Right lobe of liver (tissue), 6 donors: ENCODE data around the gene FGFR2. TPM values are rescaled to one million over a fixed set of nuclear protein-coding genes. Genes with fewer than 3 reads are reported as not detected.

ENCODE experiments used
- ATAC-seq, 4 donors: fragments of 200-7000 bp; cut with Tn5 transposase; one replicate each; pipeline ENCODE4 v1.9.1; 2020; ENCODE audit warnings: mild to moderate bottlenecking in 4 of 4, moderate library complexity in 4 of 4
- DNase-seq, 3 donors: peaks; one replicate each; pipeline ENCODE4 v3.0.0-alpha.2; 2020
- H3K27ac ChIP-seq, 3 donors: fragments of 200-600 bp; one replicate each; pipeline ENCODE4 v1.8.0; 2022
- H3K27me3 ChIP-seq, 2 donors: fragments of 200-600 bp; one replicate each; pipeline ENCODE4 v1.8.0; 2022
- H3K36me3 ChIP-seq, 4 donors: fragments of 200-600 bp; sonication (generic) in 1 of 4; one replicate each; pipeline versions ENCODE4 v1.5.1 to v1.8.0; 2017 to 2022; ENCODE audit warnings: control low read depth in 1 of 4
- H3K4me1 ChIP-seq, 4 donors: fragments of 200-600 bp; sonication (generic) in 1 of 4; one replicate each; pipeline versions ENCODE4 v1.5.1 to v1.8.0; 2017 to 2022; ENCODE audit warnings: control low read depth in 1 of 4
- H3K4me3 ChIP-seq, 3 donors: fragments of 200-600 bp; one replicate each; pipeline ENCODE4 v1.8.0; 2022
- H3K9me3 ChIP-seq, 4 donors: fragments of 200-600 bp; sonication (generic) in 1 of 4; one replicate each; pipeline versions ENCODE4 v1.5.1 to v1.8.0; 2017 to 2022; ENCODE audit warnings: control low read depth in 1 of 4
- POLR2A ChIP-seq: fragments of 450-650 bp; IDR thresholded peaks from one replicate; pipeline ENCODE4 v1.6.1; 2017; ENCODE audit warnings: antibody characterized with exemption, mild to moderate bottlenecking
- whole genome bisulfite sequencing: methylation state at CpG from one replicate; pipeline ENCODE4 v1.1.6; 2018; ENCODE audit warnings: low coverage, low lambda C conversion rate; ENCODE audit not compliant: insufficient coverage; ENCODE audit errors: missing lambda C conversion rate; 5-methylcytosine and 5-hydroxymethylcytosine counted together
- intact Hi-C, 2 donors: fragments of 100-400 bp; cut with DNase I; formaldehyde crosslinking; loops; one replicate each; pipeline versions ENCODE4 v1.11.2 to v1.14.1; 2022
- total RNA-seq, 6 experiments: library from RNA; depleted of rRNA in 2 of 6; stranded (reverse); fragments of >200 nt in 2 of 6; fragmentation: NEBNext Ultra II Directional in 3 of 6; extraction: Animal tissue kit (Norgen Biotek cat#: 25700) in 3 of 6; gene quantifications; one replicate each; pipeline versions ENCODE4 v1.1.0 to v1.2.4, GENCODE V29; 2016 to 2023
- TF ChIP-seq, protein P1 (sequence below), 4 donors: fragments of 200-600 bp in 3 of 4; fragments of 450-650 bp in 1 of 4; IDR thresholded peaks; one replicate each; pipeline versions ENCODE4 v1.5.1 to v1.8.0; 2016 to 2022; ENCODE audit warnings: antibody characterized with exemption in 4 of 4, mild to moderate bottlenecking in 2 of 4
- donor health status: DM: no; HTN: yes; CAD: no.
- donor health status: DM: no; HTN: no; CAD: no.
- donor health status: DM: no; HTN: no; CAD: no.
- donor health status: DM: no; HTN: yes; CAD: no.
- donor health status: DM: no; HTN: yes; CAD: no.

Gene FGFR2
- total RNA-seq, 6 experiments from 2014 or later: 14.4 to 33.7 (median 23.0) TPM

DNA sequence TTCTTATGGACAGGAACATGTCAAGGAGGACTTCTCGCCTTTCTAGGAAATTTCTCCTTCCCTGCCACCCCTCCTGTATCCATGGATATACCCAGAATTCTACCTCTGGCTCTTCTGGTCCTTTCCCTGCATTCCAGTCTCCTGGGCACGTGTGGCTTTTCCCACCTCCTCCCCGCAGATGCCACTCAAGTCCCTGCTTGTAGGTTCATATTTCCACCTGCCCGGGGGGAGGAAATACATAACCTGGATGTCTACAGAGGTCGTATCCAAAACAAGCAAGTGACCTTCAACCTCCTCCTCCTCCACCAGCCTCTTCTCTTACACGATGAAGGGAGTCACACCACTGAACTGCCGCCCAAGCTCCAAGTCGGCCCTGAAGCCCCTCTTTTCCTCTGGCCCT lies 20.7 kb downstream of the FGFR2 start:
- intact Hi-C loops: no loop called here
- no peaks in the 10 kb centered on the region for H3K4me1 ChIP-seq
- no peaks in the 10 kb centered on the region for H3K27me3 ChIP-seq
- 51% methylated on average over 6 of the region's 8 CpGs for WGBS
- H3K9me3 ChIP-seq: no peaks in the 10 kb centered on the region
- DNase-seq (no peak), ATAC-seq (no peak)
- H3K4me3 ChIP-seq: no peak overlapping the region
- TF ChIP-seq, protein P1, sequence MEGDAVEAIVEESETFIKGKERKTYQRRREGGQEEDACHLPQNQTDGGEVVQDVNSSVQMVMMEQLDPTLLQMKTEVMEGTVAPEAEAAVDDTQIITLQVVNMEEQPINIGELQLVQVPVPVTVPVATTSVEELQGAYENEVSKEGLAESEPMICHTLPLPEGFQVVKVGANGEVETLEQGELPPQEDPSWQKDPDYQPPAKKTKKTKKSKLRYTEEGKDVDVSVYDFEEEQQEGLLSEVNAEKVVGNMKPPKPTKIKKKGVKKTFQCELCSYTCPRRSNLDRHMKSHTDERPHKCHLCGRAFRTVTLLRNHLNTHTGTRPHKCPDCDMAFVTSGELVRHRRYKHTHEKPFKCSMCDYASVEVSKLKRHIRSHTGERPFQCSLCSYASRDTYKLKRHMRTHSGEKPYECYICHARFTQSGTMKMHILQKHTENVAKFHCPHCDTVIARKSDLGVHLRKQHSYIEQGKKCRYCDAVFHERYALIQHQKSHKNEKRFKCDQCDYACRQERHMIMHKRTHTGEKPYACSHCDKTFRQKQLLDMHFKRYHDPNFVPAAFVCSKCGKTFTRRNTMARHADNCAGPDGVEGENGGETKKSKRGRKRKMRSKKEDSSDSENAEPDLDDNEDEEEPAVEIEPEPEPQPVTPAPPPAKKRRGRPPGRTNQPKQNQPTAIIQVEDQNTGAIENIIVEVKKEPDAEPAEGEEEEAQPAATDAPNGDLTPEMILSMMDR (IDR thresholded peaks at IDR 0.05): no peak
- no peak for TF ChIP-seq POLR2A
- H3K27ac ChIP-seq: no peak overlapping the region
- H3K36me3 ChIP-seq: no peaks in the 10 kb centered on the region

DNA sequence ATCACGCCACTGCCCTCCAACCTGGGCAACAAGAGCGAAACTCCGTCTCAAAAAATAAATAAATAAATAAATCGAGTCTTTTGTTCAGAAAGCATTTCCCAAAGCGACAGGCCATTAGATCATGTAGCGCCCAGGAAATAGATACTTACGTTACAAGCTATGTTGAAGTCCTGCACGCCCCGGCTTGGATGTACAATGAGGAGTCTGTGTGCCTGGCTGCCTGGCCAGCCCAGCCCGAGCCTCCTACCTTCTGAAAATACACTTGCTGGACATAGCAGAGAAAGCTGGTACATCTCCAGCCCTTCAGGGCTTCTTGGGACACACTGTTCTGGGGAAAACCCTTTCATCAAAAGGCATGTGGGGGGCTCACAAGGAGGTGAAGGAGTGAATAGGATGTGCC lies 22.1 kb downstream of the FGFR2 start:
- H3K27ac ChIP-seq: no peak overlapping the region
- no peaks in the 10 kb centered on the region for H3K36me3 ChIP-seq
- 65% methylated on average over 7 of the region's 10 CpGs for whole genome bisulfite sequencing
- no peaks in the 10 kb centered on the region for H3K4me1 ChIP-seq
- intact Hi-C loops: no loop called here
- no peak overlapping the region for H3K4me3 ChIP-seq
- H3K27me3 ChIP-seq: no peaks in the 10 kb centered on the region
- DNase-seq: no peak
- no peak for ATAC-seq
- TF ChIP-seq, protein P1 (IDR thresholded peaks at IDR 0.05): no peak
- no peak for TF ChIP-seq POLR2A
- no peaks in the 10 kb centered on the region for H3K9me3 ChIP-seq

DNA sequence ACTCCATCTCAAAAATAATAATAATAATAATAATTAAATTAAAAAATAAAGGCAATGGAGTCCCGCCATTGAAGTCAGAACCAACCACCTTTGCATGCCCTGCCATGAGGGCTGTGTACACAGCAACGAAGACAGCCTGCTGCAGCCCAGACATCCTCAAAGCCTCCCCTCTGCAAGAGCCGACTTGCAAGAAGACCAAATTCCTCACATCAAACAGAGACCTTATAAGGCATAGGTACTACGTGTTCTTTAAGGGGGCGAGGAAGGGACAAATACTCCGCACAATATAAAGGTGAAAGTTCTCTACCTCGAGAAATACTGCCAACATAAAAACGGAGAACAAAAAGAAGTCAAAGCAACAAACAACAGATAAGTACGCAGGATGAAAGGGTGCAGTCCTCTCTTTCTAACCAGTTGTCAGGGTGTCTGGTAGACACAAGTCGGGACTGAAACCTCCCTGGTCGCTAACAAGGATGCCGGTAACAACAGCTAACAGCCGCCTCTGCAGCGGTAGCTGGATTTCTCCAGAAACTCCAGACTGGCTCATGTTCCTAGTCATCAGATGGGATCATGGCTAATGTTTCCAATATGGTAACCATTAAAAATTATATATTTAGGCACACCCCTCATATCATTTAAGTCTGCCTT lies 23.6 kb downstream of the FGFR2 start:
- 81% methylated on average over 8 of the region's 14 CpGs for WGBS
- Histone ChIP-seq H3K27me3 (no peaks in the 10 kb centered on the region), H3K27ac (no peak overlapping the region), H3K4me3 (no peak overlapping the region), H3K9me3 (no peaks in the 10 kb centered on the region), H3K36me3 (no peaks in the 10 kb centered on the region), H3K4me1 (no peaks in the 10 kb centered on the region)
- intact Hi-C loops: no loop called here
- TF ChIP-seq POLR2A: no peak
- TF ChIP-seq, protein P1 (IDR thresholded peaks at IDR 0.05): no peak
- no peak for DNase-seq
- ATAC-seq: no peak

DNA sequence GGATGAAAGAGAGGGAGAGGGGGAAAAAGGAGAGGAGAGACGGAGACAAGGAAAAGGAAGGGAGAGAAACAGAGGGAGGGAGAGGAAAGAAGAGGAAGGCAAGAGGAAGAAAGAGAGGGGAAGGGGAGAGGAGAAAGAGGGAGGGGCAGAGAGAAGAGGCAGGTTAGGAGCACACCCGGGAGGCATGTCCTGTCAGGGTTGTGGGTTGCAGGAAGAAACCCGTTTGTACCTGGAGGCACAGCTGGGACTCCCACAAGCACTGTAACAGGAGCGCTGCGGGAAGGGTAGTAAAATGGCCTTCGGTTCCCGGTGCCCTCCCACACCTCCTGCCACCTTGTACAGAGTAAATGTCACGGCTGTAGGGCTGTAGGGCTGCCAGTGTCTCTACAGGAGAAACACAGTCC lies 24.7 kb downstream of the FGFR2 start:
- TF ChIP-seq, protein P1 (IDR thresholded peaks at IDR 0.05): no peak
- no peak for TF ChIP-seq POLR2A
- Histone ChIP-seq H3K4me1 (no peaks in the 10 kb centered on the region), H3K27me3 (no peaks in the 10 kb centered on the region), H3K36me3 (no peaks in the 10 kb centered on the region), H3K4me3 (no peak overlapping the region), H3K9me3 (no peaks in the 10 kb centered on the region), H3K27ac (no peak overlapping the region)
- peak in 1 of 4 donors; percentile 17 for ATAC-seq
- 80% methylated on average over 8 of the region's 8 CpGs for WGBS
- DNase-seq: no peak
- intact Hi-C loops: no loop called here
